Measurements from ENCODE around the gene TNFRSF4.
"Not testable (repeated sequence)": the region's sequence is repeated elsewhere in the genome, so short reads cannot be mapped to it uniquely, and the experiment has no call there.

The TNFRSF4 gene

DNA sequence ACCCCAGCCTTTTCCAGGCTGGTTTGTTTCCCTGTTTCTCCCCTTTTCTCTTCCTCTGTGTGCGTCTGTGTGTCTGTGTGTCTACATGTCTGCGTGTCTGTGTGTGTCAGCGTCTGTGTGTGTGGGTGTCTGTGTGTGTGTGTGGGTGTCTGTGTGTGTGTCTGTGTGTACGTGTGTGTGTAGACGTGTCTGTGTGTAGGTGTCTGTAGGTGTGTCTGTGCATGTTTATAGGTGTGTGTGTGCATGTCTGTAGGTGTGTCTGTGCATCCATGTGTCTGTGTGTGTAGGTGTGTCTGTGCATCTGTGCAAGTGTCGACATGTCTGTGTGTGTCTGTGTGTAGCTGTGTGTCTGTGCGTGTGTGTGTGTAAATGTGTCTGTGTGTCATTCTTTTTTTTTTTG, 37.0 kb downstream of the TNFRSF4 start:
- TF ChIP-seq, protein P1, sequence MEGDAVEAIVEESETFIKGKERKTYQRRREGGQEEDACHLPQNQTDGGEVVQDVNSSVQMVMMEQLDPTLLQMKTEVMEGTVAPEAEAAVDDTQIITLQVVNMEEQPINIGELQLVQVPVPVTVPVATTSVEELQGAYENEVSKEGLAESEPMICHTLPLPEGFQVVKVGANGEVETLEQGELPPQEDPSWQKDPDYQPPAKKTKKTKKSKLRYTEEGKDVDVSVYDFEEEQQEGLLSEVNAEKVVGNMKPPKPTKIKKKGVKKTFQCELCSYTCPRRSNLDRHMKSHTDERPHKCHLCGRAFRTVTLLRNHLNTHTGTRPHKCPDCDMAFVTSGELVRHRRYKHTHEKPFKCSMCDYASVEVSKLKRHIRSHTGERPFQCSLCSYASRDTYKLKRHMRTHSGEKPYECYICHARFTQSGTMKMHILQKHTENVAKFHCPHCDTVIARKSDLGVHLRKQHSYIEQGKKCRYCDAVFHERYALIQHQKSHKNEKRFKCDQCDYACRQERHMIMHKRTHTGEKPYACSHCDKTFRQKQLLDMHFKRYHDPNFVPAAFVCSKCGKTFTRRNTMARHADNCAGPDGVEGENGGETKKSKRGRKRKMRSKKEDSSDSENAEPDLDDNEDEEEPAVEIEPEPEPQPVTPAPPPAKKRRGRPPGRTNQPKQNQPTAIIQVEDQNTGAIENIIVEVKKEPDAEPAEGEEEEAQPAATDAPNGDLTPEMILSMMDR (conservative IDR thresholded peaks at IDR 0.05; ENCODE audit: low read depth, low read length) = no peak
- no peak for DNase-seq (ENCODE audit: low read depth)
- H3K4me3 ChIP-seq (ENCODE audit: low read length) = no peak overlapping the region

DNA sequence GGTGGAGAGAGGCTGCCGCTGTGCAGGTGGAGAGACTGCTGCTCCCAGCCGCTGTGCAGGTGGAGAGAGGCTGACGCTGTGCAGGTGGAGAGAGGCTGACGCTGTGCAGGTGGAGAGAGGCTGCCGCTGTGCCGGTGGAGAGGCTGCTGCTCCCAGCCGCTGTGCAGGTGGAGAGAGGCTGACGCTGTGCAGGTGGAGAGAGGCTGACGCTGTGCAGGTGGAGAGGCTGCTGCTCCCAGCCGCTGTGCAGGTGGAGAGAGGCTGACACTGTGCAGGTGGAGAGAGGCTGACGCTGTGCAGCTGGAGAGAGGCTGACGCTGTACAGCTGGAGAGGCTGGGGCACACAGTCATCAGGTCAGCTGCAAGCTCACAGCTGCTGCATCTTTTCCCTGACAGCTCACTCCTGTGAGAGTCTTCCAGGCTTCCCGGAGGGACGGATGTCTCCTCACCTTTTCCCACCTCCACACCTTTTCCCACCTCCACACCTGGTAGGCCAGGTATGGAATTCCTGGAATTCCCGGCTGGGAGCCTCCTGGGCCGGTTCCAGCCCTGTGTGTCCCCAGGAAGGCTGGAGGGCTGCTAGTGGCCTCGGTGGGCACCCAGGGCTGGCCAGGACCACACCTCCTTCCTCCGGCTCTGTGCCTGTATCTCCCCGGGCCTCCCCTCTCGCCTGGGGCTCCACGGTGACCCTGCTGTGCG, 37.7 kb downstream of the TNFRSF4 start:
- DNase-seq (ENCODE audit: low read depth); H3K4me3 ChIP-seq (ENCODE audit: low read length): not testable (repeated sequence)

DNA sequence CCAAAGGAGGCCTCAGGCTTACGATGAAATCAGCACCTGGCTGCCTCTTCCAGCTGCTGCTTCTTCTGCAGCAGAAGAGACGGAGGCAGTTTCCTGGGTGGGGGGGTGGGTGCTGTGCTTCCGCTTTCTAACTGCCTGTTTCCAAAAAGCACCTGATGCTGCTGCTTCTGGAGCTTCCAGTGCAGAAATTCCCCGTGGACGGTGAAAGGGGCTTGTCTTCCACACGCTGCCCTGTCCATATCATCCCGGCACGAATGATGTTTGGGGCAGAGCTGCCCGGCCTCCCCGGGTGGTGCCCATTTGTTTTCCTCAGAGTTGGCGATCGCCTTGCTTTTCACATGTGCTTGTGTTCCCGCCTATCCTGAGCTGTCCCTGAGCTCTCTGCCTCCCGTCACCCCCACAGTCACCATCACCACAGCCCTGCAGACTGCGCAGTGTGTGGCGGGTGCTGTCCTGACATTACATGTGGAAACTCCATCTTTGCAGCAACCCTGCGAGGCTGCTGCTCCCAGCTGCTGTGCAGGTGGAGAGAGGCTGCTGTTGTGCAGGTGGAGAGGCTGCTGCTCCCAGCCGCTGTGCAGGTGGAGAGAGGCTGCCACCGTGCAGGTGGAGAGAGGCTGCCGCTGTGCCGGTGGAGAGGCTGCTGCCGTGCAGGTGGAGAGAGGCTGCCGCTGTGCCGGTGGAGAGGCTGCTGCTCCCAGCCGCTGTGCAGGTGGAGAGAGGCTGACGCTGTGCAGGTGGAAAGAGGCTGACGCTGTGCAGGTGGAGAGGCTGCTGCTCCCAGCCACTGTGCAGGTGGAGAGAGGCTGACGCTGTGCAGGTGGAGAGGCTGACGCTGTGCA, 38.5 kb downstream of the TNFRSF4 start:
- DNase-seq (ENCODE audit: low read depth) = no peak
- TF ChIP-seq, protein P1 (conservative IDR thresholded peaks at IDR 0.05; ENCODE audit: low read depth, low read length) = no peak
- no peak overlapping the region for H3K4me3 ChIP-seq (ENCODE audit: low read length)

DNA sequence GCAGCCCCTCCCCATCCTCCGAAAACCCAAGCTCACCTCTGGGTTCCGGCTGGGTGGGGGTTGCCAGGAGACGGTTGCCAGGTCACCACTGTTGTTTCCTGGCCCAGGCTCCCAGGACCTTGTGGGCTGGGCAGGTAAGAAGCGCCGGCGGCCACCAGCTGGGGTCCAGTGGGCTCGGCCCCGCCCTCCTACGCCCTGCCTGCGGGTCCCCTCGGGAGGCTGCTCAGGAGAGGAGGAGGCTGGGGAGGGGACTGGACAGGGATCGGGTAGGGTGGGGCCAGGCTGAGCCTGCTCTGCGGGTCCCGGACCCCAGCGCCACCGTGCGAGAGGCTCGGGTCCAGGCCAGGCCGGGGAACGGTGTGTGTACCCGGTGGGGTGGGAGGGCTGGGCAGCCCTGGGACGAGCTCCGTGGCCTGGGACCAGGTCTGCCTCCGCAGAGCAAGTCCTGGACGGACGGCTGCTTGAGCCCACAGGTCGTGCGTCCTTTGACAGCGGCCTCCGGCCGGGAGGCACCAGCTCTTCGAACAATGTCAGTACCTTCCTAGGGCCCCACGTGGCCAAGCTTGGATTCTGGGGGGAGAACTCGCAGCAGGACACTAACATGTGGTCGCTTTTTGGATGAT, 40.0 kb downstream of the TNFRSF4 start, which contains the start of gene TTLL10:
TTLL10 (plus strand) TSS at position 88 of the 623 bp plus-strand sequence. CDS start 5,336 bp downstream, outside the sequence.
- H3K4me3 ChIP-seq (ENCODE audit: low read length) = no peak within 1 kb of the TSS
- TF ChIP-seq, protein P1 (conservative IDR thresholded peaks at IDR 0.05; ENCODE audit: low read depth, low read length) = no peak
- DNase-seq (ENCODE audit: low read depth) = no peak

DNA sequence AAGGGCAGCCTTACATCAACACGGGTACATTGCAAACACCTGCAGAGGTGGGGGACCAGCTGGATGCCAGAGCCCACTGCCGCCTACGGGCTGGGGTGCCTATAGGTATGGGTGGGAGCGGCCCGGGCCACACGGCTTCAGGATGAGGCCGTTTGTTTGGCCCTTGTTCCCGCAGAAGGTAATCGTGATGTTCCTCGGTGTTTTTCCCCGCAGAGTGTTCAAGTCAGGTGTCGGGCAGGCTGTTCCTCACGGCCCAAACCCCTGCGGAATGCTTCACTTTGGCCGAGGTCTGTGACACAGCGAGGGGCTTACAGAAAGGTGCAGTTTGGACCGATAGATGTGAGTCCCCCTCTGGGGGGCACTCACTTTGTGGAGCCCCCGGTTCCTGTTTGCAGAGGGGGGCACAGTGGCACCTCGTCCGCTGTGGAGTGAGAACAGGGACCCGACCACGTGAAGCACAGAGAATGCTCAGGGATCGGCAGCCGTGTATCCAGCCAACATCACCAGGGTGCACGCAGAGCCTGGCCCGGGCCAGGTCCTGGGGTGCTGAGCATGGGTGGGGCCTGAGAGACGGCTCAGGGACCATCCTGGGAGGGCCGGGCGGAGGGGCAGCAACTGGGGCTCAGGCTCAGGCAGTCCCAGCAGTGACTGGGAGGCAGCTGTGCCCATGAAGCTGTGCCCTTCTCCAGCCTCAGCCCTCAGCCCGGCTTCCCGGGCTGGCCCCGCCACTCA, 40.7 kb downstream of the TNFRSF4 start:
- TF ChIP-seq, protein P1 (conservative IDR thresholded peaks at IDR 0.05; ENCODE audit: low read depth, low read length) = no peak
- DNase-seq (ENCODE audit: low read depth) = no peak
- no peak overlapping the region for H3K4me3 ChIP-seq (ENCODE audit: low read length)

DNA sequence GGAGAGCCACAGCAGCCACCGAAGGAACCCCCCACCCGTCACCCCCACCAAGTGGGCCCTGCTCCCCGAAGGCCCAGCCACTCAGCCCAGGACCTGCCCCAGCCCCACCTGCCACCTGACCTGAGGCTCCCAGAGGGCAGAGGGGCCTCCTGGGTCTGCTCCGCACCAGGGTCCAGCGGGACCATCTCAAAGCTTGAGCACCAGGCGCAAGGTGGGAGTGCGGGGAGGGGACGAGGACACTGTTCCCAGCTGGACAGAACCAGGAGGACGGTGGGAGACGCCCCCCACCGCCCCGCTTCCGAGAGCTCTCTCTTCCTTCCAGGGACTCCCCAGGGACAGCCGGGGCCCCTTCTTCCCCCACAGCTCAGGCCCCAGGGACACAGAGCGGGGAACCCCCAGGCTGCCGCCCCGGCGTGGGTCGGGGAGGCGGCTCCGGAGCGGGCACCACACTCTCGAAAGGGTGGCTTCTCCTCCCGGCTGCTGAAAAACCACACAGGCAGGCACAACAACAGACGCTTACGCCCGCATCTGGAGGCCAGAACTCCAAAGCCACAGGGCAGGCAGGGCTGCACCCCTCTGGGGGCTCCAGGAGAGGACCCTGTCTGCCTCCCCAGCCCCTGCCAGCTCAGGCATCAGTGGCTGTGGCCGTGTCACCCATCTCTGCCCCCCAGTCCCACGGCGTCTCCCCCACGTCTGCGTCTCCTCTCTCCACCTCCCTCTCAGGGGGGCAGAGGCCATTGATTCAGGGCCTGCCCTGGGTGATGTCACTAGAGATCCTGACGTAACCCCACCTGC, 42.2 kb downstream of the TNFRSF4 start:
- DNase-seq (ENCODE audit: low read depth) = no peak
- TF ChIP-seq, protein P1 (conservative IDR thresholded peaks at IDR 0.05; ENCODE audit: low read depth, low read length) = no peak
- H3K4me3 ChIP-seq (ENCODE audit: low read length) = no peak overlapping the region

Measured in retinal pigment epithelial cell (primary cell).